Chondrocyte (in vitro differentiated cells): ENCODE measurements around the gene SLC35F1. TPM values are rescaled to one million over a fixed set of nuclear protein-coding genes. Genes with fewer than 3 reads are reported as not detected.

ENCODE experiments used
- DNase-seq: peaks from one replicate; pipeline ENCODE4 v3.0.0; 2021; ENCODE audit warnings: mixed read lengths, low spot score
- H3K27ac Mint-ChIP-seq: one replicate; pipeline ENCODE4 v1.8.0; 2021; ENCODE audit warnings: mild to moderate bottlenecking, moderate library complexity, mixed read lengths; ENCODE audit not compliant: unreplicated experiment
- H3K27me3 Mint-ChIP-seq: 2 replicates; pipeline ENCODE4 v1.8.0; 2021; ENCODE audit warnings: low read depth, mixed read lengths
- H3K36me3 Mint-ChIP-seq: 2 replicates; pipeline ENCODE4 v1.8.0; 2021; ENCODE audit warnings: low read depth, mixed read lengths
- H3K4me1 Mint-ChIP-seq: 2 replicates; pipeline ENCODE4 v1.8.0; 2021; ENCODE audit warnings: low read depth, mild to moderate bottlenecking, mixed read lengths
- H3K4me3 Mint-ChIP-seq: one replicate; pipeline ENCODE4 v1.8.0; 2021; ENCODE audit warnings: mild to moderate bottlenecking, moderate library complexity, mixed read lengths; ENCODE audit not compliant: unreplicated experiment
- H3K9me3 Mint-ChIP-seq: 2 replicates; pipeline ENCODE4 v1.8.0; 2021; ENCODE audit warnings: low read depth, mixed read lengths
- CTCF ChIP-seq: fragments of 200-600 bp; sonication (generic); IDR thresholded peaks from 2 replicates; pipeline ENCODE4 v1.5.0; 2021; ENCODE audit warnings: antibody characterized with exemption, mild to moderate bottlenecking, moderate library complexity
- total RNA-seq: library from RNA; stranded (reverse); gene quantifications from 3 replicates; pipeline ENCODE4 v1.2.1, GENCODE V29; 2021

SLC35F1 gene
- total RNA-seq, 1 donor from 2014 or later, result not detected

DNA sequence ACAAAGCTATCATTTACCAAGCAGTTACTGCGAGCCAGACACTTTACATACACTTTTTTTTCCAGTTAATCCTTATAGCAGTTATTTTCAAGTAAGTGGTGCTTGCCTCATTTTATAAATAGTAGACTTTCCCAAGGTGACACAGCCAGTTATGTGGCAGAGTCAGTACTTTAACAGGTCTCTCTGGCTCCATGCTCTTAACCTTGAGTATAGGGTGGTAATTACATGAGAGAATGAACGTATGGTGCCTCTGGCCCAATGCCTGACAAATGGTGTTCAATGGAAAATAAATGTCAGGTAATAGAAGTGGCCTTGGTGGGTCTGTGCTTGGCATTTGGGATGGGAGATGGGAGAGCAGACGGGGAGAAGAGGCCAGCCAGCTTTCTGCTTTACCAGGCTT lies 316.3 kb downstream of the SLC35F1 start:
- TF ChIP-seq CTCF, result no peak
- Mint-ChIP-seq H3K4me3 (no peak overlapping the region), H3K27me3 (peaks cover 2% of the 10 kb centered on the region), H3K27ac (no peak overlapping the region), H3K9me3 (peaks cover 10% of the 10 kb centered on the region), H3K4me1 (no peaks in the 10 kb centered on the region), H3K36me3 (no peaks in the 10 kb centered on the region)
- no peak for DNase-seq

- no peaks in the 10 kb centered on the region for H3K36me3 Mint-ChIP-seq
- TF ChIP-seq CTCF, result no peak
- no peak overlapping the region for H3K4me3 Mint-ChIP-seq
- H3K9me3 Mint-ChIP-seq, result peaks cover 10% of the 10 kb centered on the region
- DNase-seq, result no peak
- H3K4me1 Mint-ChIP-seq, result no peaks in the 10 kb centered on the region
- no peaks in the 10 kb centered on the region for H3K27me3 Mint-ChIP-seq
- H3K27ac Mint-ChIP-seq, result no peak overlapping the region
Observed at GRCh38 chr6:118228886-118229285, 321.8 kb downstream of the SLC35F1 start.

DNA sequence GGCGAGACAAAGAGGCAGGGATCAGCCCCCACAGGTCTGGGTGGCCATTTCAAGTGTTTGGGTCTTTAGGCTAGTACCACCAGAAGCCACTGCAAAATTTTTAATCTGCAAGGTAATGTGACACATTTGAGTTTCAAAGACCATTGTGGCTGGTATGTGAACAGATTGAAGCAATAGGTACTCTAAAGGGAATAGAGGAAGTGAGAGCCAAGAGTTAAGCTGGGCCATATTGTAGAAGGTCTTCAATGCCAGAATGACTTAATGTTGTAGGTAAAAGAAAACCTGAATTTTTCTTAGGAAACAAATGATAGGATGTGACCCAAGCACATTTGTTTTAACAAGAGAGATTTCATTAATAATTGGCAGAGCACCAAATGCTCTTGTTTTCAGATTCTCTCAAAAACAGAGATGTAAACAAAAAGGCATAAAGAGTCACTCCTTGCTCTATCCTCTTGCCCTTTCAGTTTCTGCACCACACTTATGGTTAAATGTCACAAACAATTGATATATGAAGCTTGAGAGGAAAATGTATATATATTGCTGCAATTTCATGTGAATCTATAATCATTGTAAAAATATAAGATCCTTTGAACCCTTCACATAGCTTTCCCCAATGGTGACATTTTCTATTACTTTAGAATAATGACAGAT lies 333.9 kb downstream of the SLC35F1 start:
- Mint-ChIP-seq H3K27me3 (peaks cover 6% of the 10 kb centered on the region), H3K4me1 (no peaks in the 10 kb centered on the region), H3K27ac (no peak overlapping the region), H3K36me3 (no peaks in the 10 kb centered on the region), H3K9me3 (no peaks in the 10 kb centered on the region), H3K4me3 (no peak overlapping the region)
- no peak for TF ChIP-seq CTCF
- no peak for DNase-seq

GRCh38 chr6:118246406-118246805 lies 339.3 kb downstream of the SLC35F1 start:
- DNase-seq, result no peak
- Mint-ChIP-seq H3K4me3 (no peak overlapping the region), H3K27ac (no peak overlapping the region), H3K27me3 (peaks cover 4% of the 10 kb centered on the region), H3K9me3 (peaks cover 3% of the 10 kb centered on the region), H3K4me1 (peaks cover 8% of the 10 kb centered on the region), H3K36me3 (no peaks in the 10 kb centered on the region)
- TF ChIP-seq CTCF, result no peak

DNA sequence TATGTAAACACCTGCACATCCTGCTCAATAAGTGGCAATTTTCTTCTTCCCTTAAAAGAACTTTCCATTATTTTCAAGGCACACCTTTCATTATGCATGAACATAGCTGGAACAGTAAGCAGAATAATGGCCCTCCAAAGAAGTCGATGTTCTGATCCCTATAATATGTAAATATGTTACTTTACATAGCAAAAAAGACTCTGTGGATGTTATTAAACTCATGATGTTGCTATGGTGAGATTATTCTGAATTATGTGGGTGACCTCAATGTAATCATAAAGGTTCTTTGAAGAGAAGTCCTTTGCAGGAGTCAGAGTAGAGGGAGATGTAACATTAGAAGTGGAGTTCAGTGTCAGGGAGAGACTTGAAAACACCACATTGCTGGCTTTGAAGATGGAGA lies 341.1 kb downstream of the SLC35F1 start:
- Mint-ChIP-seq H3K27ac (no peak overlapping the region), H3K27me3 (no peaks in the 10 kb centered on the region), H3K36me3 (no peaks in the 10 kb centered on the region), H3K4me1 (peaks cover 8% of the 10 kb centered on the region), H3K4me3 (no peak overlapping the region), H3K9me3 (peaks cover 3% of the 10 kb centered on the region)
- no peak for DNase-seq
- no peak for TF ChIP-seq CTCF
